IMR-90 (cell line): Measurements from ENCODE around the gene C5AR1. TPM values are rescaled to one million over a fixed set of nuclear protein-coding genes. Genes with fewer than 3 reads are reported as not detected.

Experiments used
- ATAC-seq: fragments of 200-7000 bp; cut with Tn5 transposase; 2 replicates; pipeline ENCODE4 v1.9.1; 2020; ENCODE audit warnings: low read depth, mild to moderate bottlenecking, moderate library complexity
- BruUV-seq: library from RNA; stranded (reverse); fragments of 400-500 nt; replicated peaks from 2 replicates; lab custom pipeline; 2021; lab: Mats Ljungman, UMichigan
- CTCF ChIA-PET: fragments of 300-600 bp; formaldehyde crosslinking; extraction: SDS; loops from one replicate; lab custom pipeline; 2021; ENCODE audit warnings: antibody characterized with exemption; lab: Yijun Ruan, JAX
- POLR2A ChIA-PET: fragments of 300-600 bp; sonication (Branson Sonifier 250); formaldehyde crosslinking; loops from one replicate; lab custom pipeline; 2022; ENCODE audit warnings: antibody characterized with exemption; ENCODE audit not compliant: unreplicated experiment; lab: Charles Lee
- DNase-seq: peaks from one replicate; pipeline ENCODE4 v3.0.0; 2013
- H2AFZ ChIP-seq: replicated peaks from 2 replicates; pipeline ENCODE3; 2013; ENCODE audit warnings: low read length, mild to moderate bottlenecking; ENCODE audit not compliant: poor library complexity
- H2AK5ac ChIP-seq: 2 replicates; pipeline ENCODE4 v1.6.1; 2013; ENCODE audit warnings: low read depth, low read length, inconsistent platforms
- H2AK9ac ChIP-seq: replicated peaks from 2 replicates; pipeline ENCODE3; 2013; ENCODE audit warnings: mild to moderate bottlenecking, low read depth, low read length, moderate library complexity; ENCODE audit not compliant: poor library complexity
- H2BK120ac ChIP-seq: 2 replicates; pipeline ENCODE4 v1.6.1; 2013; ENCODE audit warnings: low read depth, low read length, inconsistent platforms
- H2BK15ac ChIP-seq: 3 replicates; pipeline ENCODE4 v1.6.1; 2013; ENCODE audit warnings: low read depth, low read length, inconsistent platforms
- H2BK20ac ChIP-seq: 2 replicates; pipeline ENCODE4 v1.6.1; 2013; ENCODE audit warnings: low read depth, mild to moderate bottlenecking, inconsistent platforms, low read length, moderate library complexity
- H2BK5ac ChIP-seq: 2 replicates; pipeline ENCODE4 v1.6.1; 2013; ENCODE audit warnings: mild to moderate bottlenecking, low read depth, low read length, inconsistent platforms; ENCODE audit not compliant: poor library complexity, severe bottlenecking
- H3K14ac ChIP-seq: replicated peaks from 2 replicates; pipeline ENCODE4 v1.6.1; 2013; ENCODE audit warnings: low read depth, low read length, inconsistent platforms
- H3K18ac ChIP-seq: 2 replicates; pipeline ENCODE4 v1.6.1; 2013; ENCODE audit warnings: low read depth, low read length, control low read depth
- H3K23ac ChIP-seq: 2 replicates; pipeline ENCODE4 v1.6.1; 2013; ENCODE audit warnings: low read depth, low read length, inconsistent platforms
- H3K27ac ChIP-seq: 2 replicates; pipeline ENCODE4 v1.5.1; 2013; ENCODE audit warnings: mild to moderate bottlenecking, control low read depth, low read length; ENCODE audit not compliant: insufficient read depth
- H3K27me3 ChIP-seq: 2 replicates; pipeline ENCODE4 v1.6.1; 2013; ENCODE audit warnings: low read length; ENCODE audit not compliant: control insufficient read depth, insufficient read depth
- H3K36me3 ChIP-seq: 2 replicates; pipeline ENCODE4 v1.6.1; 2013; ENCODE audit warnings: low read length, mixed read lengths; ENCODE audit not compliant: control insufficient read depth, insufficient read depth
- H3K4ac ChIP-seq: 2 replicates; pipeline ENCODE4 v1.6.1; 2013; ENCODE audit warnings: low read depth, low read length, inconsistent platforms
- H3K4me1 ChIP-seq: 2 replicates; pipeline ENCODE4 v1.6.1; 2013; ENCODE audit warnings: low read length, mixed read lengths; ENCODE audit not compliant: control insufficient read depth, insufficient read depth
- H3K4me2 ChIP-seq: 2 replicates; pipeline ENCODE4 v1.6.1; 2013; ENCODE audit warnings: low read depth, mild to moderate bottlenecking, control low read depth, low read length, moderate library complexity
- H3K4me3 ChIP-seq: 2 replicates; pipeline ENCODE4 v1.5.1; 2013; ENCODE audit warnings: low read depth, mild to moderate bottlenecking, control low read depth, low read length, moderate library complexity; ENCODE audit not compliant: insufficient read depth
- H3K56ac ChIP-seq: 2 replicates; pipeline ENCODE4 v1.6.1; 2013; ENCODE audit warnings: low read length, inconsistent platforms; ENCODE audit not compliant: insufficient read depth; ENCODE audit errors: extremely low read depth
- H3K79me1 ChIP-seq, 2 experiments: 2 replicates each; pipeline ENCODE4 v1.6.1; 2013; ENCODE audit warnings: low read length in 2 of 2, inconsistent platforms in 1 of 2, low read depth in 1 of 2
- H3K9ac ChIP-seq: 2 replicates; pipeline ENCODE4 v1.6.1; 2013; ENCODE audit warnings: low read depth, low read length, control low read depth
- H3K9me1 ChIP-seq: 2 replicates; pipeline ENCODE4 v1.6.1; 2013; ENCODE audit warnings: low read length, inconsistent platforms; ENCODE audit not compliant: insufficient read depth
- H3K9me3 ChIP-seq: 2 replicates; pipeline ENCODE4 v1.6.1; 2013; ENCODE audit warnings: low read length; ENCODE audit not compliant: control insufficient read depth, insufficient read depth
- H4K20me1 ChIP-seq: 2 replicates; pipeline ENCODE4 v1.6.1; 2013; ENCODE audit warnings: low read length, inconsistent platforms; ENCODE audit not compliant: insufficient read depth
- H4K5ac ChIP-seq: 2 replicates; pipeline ENCODE4 v1.6.1; 2013; ENCODE audit warnings: mild to moderate bottlenecking, low read depth, low read length, control low read depth
- H4K8ac ChIP-seq, 2 experiments: 2 replicates each; pipeline ENCODE4 v1.6.1; 2013; ENCODE audit warnings: low read depth in 2 of 2, low read length in 2 of 2, control low read depth in 1 of 2, inconsistent platforms in 1 of 2
- H4K91ac ChIP-seq: 2 replicates; pipeline ENCODE4 v1.6.1; 2013; ENCODE audit warnings: low read depth, low read length, inconsistent platforms; ENCODE audit not compliant: insufficient read depth
- CTCF ChIP-seq: conservative IDR thresholded peaks from 2 replicates; pipeline ENCODE4 v1.5.1; 2012; ENCODE audit warnings: mild to moderate bottlenecking, low read depth, low read length, improper control_type of control experiment
- MAZ ChIP-seq: IDR thresholded peaks from 2 replicates; pipeline ENCODE4 v1.6.1; 2012; ENCODE audit warnings: low read depth, mild to moderate bottlenecking, low read length, improper control_type of control experiment, moderate library complexity, borderline replicate concordance
- NFE2L2 ChIP-seq: fragments of 150-350 bp; IDR thresholded peaks from 2 replicates; pipeline ENCODE4 v1.6.1; 2016; ENCODE audit warnings: low read depth, mild to moderate bottlenecking, low read length
- RAD21 ChIP-seq: IDR thresholded peaks from 2 replicates; pipeline ENCODE4 v1.6.1; 2012; ENCODE audit warnings: low read length, improper control_type of control experiment
- WGBS, 2 experiments: methylation state at CpG; one replicate each; pipeline versions ENCODE4 v1.1.5 to v1.1.7; 2013; ENCODE audit warnings: missing lambda C conversion rate in 2 of 2; ENCODE audit not compliant: insufficient read length in 1 of 2; ENCODE audit errors: extremely low coverage in 2 of 2; 5-methylcytosine and 5-hydroxymethylcytosine counted together
- dilution Hi-C: fragments of 300-500 bp; cut with HindIII; formaldehyde crosslinking; loops from one replicate; pipeline ENCODE4 v1.14.3; 2018; ENCODE audit warnings: low sequenced_read_pairs; ENCODE audit not compliant: unreplicated experiment
- in situ Hi-C: fragments of 300-500 bp; cut with MboI; formaldehyde crosslinking; loops from 3 replicates; pipeline ENCODE4 v1.14.3; 2019; ENCODE audit warnings: low sequenced_read_pairs, inconsistent platforms, mixed read lengths
- intact Hi-C: fragments of 100-400 bp; cut with micrococcal nuclease; formaldehyde crosslinking; loops from 2 replicates; pipeline ENCODE4 v1.10.0; 2022
- polyA plus RNA-seq, 3 experiments: library from polyadenylated mRNA; depleted of rRNA; stranded (reverse); fragments of >200 nt; gene quantifications; 2 replicates each; pipeline ENCODE4 v1.2.3, GENCODE V29; 2012; ENCODE audit warnings: low replicate concordance in 1 of 3
- total RNA-seq: library from RNA; depleted of rRNA; stranded (reverse); fragments of >200 nt; gene quantifications from 2 replicates; pipeline ENCODE4 v1.2.3, GENCODE V29; 2012
- TF ChIP-seq, protein P1 (sequence below): fragments of 150-350 bp; IDR thresholded peaks from 2 replicates; pipeline ENCODE4 v1.6.1; 2016; ENCODE audit warnings: low read depth, mild to moderate bottlenecking, low read length, moderate library complexity, borderline replicate concordance

Gene C5AR1
- total and polyA plus RNA-seq, 2 of the 4 experiments (the other 2 are of a cell fraction), result under 0.01 to 1.0 TPM

DNA sequence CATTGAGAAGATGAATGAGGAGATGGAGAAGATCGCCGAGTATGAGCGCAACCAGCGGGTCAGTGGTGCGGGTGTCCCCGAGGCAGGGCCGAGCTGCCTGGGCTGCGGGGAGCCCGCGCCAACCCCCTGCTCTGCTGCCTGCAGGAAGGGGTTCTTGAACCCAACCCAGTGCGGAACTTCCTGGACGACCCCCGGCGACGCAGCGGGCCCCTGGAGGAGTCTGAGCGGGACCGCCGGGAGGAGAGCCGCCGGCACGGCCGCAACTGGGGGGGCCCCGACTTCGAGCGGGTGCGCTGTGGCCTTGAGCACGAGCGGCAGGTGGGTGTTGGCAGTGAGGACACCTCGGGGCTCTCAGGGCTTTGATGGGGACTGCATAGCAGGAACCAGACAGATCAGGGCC, 45.0 kb upstream of the C5AR1 start:
- no peak overlapping the region for H2BK20ac ChIP-seq
- no peak overlapping the region for H3K4me2 ChIP-seq
- no peaks in the 10 kb centered on the region for H3K9me3 ChIP-seq
- no peak overlapping the region for H3K23ac ChIP-seq
- in situ Hi-C loops, result no loop called here
- CTCF ChIA-PET, result no interaction called here
- POLR2A ChIA-PET, result no interaction called here
- no peak overlapping the region for H3K18ac ChIP-seq
- H3K14ac ChIP-seq, result no peak overlapping the region
- dilution Hi-C loops, result no loop called here
- no peak overlapping the region for H2AK5ac ChIP-seq
- no peak overlapping the region for H4K5ac ChIP-seq
- no peak overlapping the region for H2BK15ac ChIP-seq
- no peaks in the 10 kb centered on the region for H4K20me1 ChIP-seq
- H3K4me3 ChIP-seq, result no peak overlapping the region
- 98% methylated on average over 10 of the region's 30 CpGs; no CpG with 5 or more reads in 1 of the 2 experiments for WGBS, 2 experiments
- peaks cover 25 to 52% of the 10 kb centered on the region in 2 experiments for H3K79me1 ChIP-seq
- intact Hi-C loops, result no loop called here
- no peaks in the 10 kb centered on the region for H3K27me3 ChIP-seq
- no TSS peak for BruUV-seq
- TF ChIP-seq, protein P1, sequence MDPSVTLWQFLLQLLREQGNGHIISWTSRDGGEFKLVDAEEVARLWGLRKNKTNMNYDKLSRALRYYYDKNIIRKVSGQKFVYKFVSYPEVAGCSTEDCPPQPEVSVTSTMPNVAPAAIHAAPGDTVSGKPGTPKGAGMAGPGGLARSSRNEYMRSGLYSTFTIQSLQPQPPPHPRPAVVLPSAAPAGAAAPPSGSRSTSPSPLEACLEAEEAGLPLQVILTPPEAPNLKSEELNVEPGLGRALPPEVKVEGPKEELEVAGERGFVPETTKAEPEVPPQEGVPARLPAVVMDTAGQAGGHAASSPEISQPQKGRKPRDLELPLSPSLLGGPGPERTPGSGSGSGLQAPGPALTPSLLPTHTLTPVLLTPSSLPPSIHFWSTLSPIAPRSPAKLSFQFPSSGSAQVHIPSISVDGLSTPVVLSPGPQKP, result no peak
- TF ChIP-seq NFE2L2 (no peak), MAZ (no peak), RAD21 (no peak), CTCF (no peak)
- no peak overlapping the region for H3K27ac ChIP-seq
- no peak overlapping the region for H2BK120ac ChIP-seq
- H3K9me1 ChIP-seq, result no peaks in the 10 kb centered on the region; the same call in 1 of the 2 replicates
- no peak overlapping the region for H3K9ac ChIP-seq
- no peak overlapping the region for H4K8ac ChIP-seq
- H2BK5ac ChIP-seq, result no peak overlapping the region
- H3K36me3 ChIP-seq, result peaks cover 49% of the 10 kb centered on the region
- no peak overlapping the region for H2AFZ ChIP-seq
- H4K91ac ChIP-seq, result no peak overlapping the region
- H3K4ac ChIP-seq, result no peak overlapping the region
- ATAC-seq, result no peak
- H3K4me1 ChIP-seq, result no peaks in the 10 kb centered on the region
- no peak overlapping the region for H3K56ac ChIP-seq
- no peak for DNase-seq
- no peak overlapping the region for H2AK9ac ChIP-seq
